HEK293T (cell line): Measurements from ENCODE around the gene CCDC126.

Source experiments
- CTCF ChIA-PET: fragments of 350-600 bp; formaldehyde crosslinking; extraction: SDS; loops from one replicate; lab custom pipeline; 2021; ENCODE audit warnings: antibody characterized with exemption, inconsistent platforms; lab: Yijun Ruan, JAX
- POLR2A ChIA-PET: fragments of 350-600 bp; formaldehyde crosslinking; extraction: SDS; loops from one replicate; lab custom pipeline; 2020; ENCODE audit warnings: antibody characterized with exemption, inconsistent platforms; lab: Yijun Ruan, JAX
- DNase-seq: peaks from one replicate; pipeline ENCODE4 v3.0.0; 2012; ENCODE audit warnings: mixed read lengths; ENCODE audit errors: extremely low spot score
- ARNT ChIP-seq: fragments of 450-650 bp; IDR thresholded peaks from 2 replicates; pipeline ENCODE4 v1.6.1; 2017; ENCODE audit warnings: mild to moderate bottlenecking
- BHLHE40 ChIP-seq: fragments of 450-650 bp; IDR thresholded peaks from 2 replicates; pipeline ENCODE4 v1.6.1; 2016; ENCODE audit warnings: mild to moderate bottlenecking, moderate library complexity, borderline replicate concordance
- CTBP1 ChIP-seq: fragments of 450-650 bp; IDR thresholded peaks from 2 replicates; pipeline ENCODE4 v1.6.1; 2016; ENCODE audit warnings: borderline replicate concordance
- ELF4 ChIP-seq: fragments of 450-650 bp; IDR thresholded peaks from 2 replicates; pipeline ENCODE4 v1.6.1; 2017; ENCODE audit warnings: antibody characterized with exemption
- FOXA1 ChIP-seq: fragments of 450-650 bp; IDR thresholded peaks from 2 replicates; pipeline ENCODE4 v1.6.1; 2016; ENCODE audit warnings: mild to moderate bottlenecking
- FOXK2 ChIP-seq: fragments of 450-650 bp; IDR thresholded peaks from 2 replicates; pipeline ENCODE4 v1.6.1; 2016; ENCODE audit warnings: mild to moderate bottlenecking
- FOXM1 ChIP-seq: fragments of 450-650 bp; IDR thresholded peaks from 2 replicates; pipeline ENCODE4 v1.6.1; 2017; ENCODE audit warnings: mild to moderate bottlenecking, borderline replicate concordance
- HDGF ChIP-seq: fragments of 450-650 bp; IDR thresholded peaks from 2 replicates; pipeline ENCODE4 v1.6.1; 2017; ENCODE audit warnings: antibody characterized with exemption, borderline replicate concordance
- L3MBTL2 ChIP-seq: fragments of 450-650 bp; conservative IDR thresholded peaks from 2 replicates; pipeline ENCODE4 v1.6.1; 2016; ENCODE audit warnings: mild to moderate bottlenecking
- LEF1 ChIP-seq: fragments of 450-650 bp; IDR thresholded peaks from 2 replicates; pipeline ENCODE4 v1.6.1; 2017; ENCODE audit warnings: mild to moderate bottlenecking, borderline replicate concordance
- NFRKB ChIP-seq: fragments of 450-650 bp; IDR thresholded peaks from 2 replicates; pipeline ENCODE4 v1.6.1; 2016; ENCODE audit warnings: mild to moderate bottlenecking, moderate library complexity
- PKNOX1 ChIP-seq: fragments of 450-650 bp; IDR thresholded peaks from 2 replicates; pipeline ENCODE4 v1.6.1; 2016
- SP1 ChIP-seq: fragments of 450-650 bp; IDR thresholded peaks from 2 replicates; pipeline ENCODE4 v1.6.1; 2017
- SUZ12 ChIP-seq: fragments of 450-650 bp; IDR thresholded peaks from 2 replicates; pipeline ENCODE4 v1.6.1; 2016; ENCODE audit warnings: mild to moderate bottlenecking
- TARDBP ChIP-seq: fragments of 450-650 bp; IDR thresholded peaks from 2 replicates; pipeline ENCODE4 v1.6.1; 2016
- ZNF384 ChIP-seq: fragments of 450-650 bp; IDR thresholded peaks from 2 replicates; pipeline ENCODE4 v1.6.1; 2016

CCDC126 gene

GRCh38 chr7:23653942-23654341 is 56.8 kb downstream of the CCDC126 start:
- no peak for DNase-seq
- POLR2A ChIA-PET: no interaction called here
- CTCF ChIA-PET: no interaction called here
- no peak for TF ChIP-seq TARDBP
- TF ChIP-seq L3MBTL2: no peak
- no peak for TF ChIP-seq ZNF384
- TF ChIP-seq SP1: no peak
- no peak for TF ChIP-seq ELF4
- no peak for TF ChIP-seq LEF1
- TF ChIP-seq FOXK2: no peak
- TF ChIP-seq ARNT: no peak
- no peak for TF ChIP-seq CTBP1
- no peak for TF ChIP-seq NFRKB
- TF ChIP-seq BHLHE40: no peak
- no peak for TF ChIP-seq SUZ12

- no peak for TF ChIP-seq L3MBTL2
- no peak for TF ChIP-seq FOXK2
- no peak for TF ChIP-seq BHLHE40
- TF ChIP-seq TARDBP: no peak
- no peak for TF ChIP-seq FOXM1
- TF ChIP-seq HDGF: no peak
- TF ChIP-seq CTBP1: no peak
- no peak for TF ChIP-seq LEF1
- TF ChIP-seq ELF4: no peak
- TF ChIP-seq ARNT: no peak
- no peak for TF ChIP-seq SP1
- no peak for TF ChIP-seq SUZ12
- ChIA-PET CTCF (interaction anchor here (0.6 kb wide), 1 partner anchor 86 kb away, joined by 3 read pairs; no protein-coding TSS in a partner anchor), POLR2A (interaction anchor here (0.6 kb wide), 1 partner anchor 105 kb away, joined by 3 read pairs; no protein-coding TSS in a partner anchor)
- peak; percentile 23 for DNase-seq
Observed at GRCh38 chr7:23654508-23654907, 57.3 kb downstream of the CCDC126 start.

GRCh38 chr7:23655433-23655832 is 58.3 kb downstream of the CCDC126 start:
- POLR2A ChIA-PET: no interaction called here
- DNase-seq: no peak
- CTCF ChIA-PET: no interaction called here
- no peak for TF ChIP-seq TARDBP
- TF ChIP-seq ZNF384: no peak
- no peak for TF ChIP-seq BHLHE40
- TF ChIP-seq CTBP1: no peak
- TF ChIP-seq FOXK2: no peak
- TF ChIP-seq SUZ12: no peak
- TF ChIP-seq LEF1: no peak
- TF ChIP-seq ARNT: no peak
- TF ChIP-seq NFRKB: no peak
- no peak for TF ChIP-seq PKNOX1
- no peak for TF ChIP-seq SP1
- no peak for TF ChIP-seq HDGF
- TF ChIP-seq FOXA1: no peak
- TF ChIP-seq FOXM1: no peak
- TF ChIP-seq ELF4: no peak
- TF ChIP-seq L3MBTL2: no peak

- DNase-seq: no peak
- TF ChIP-seq HDGF (no peak), TARDBP (no peak), ARNT (no peak), FOXK2 (no peak), FOXM1 (no peak)
- ChIA-PET POLR2A (no interaction called here), CTCF (no interaction called here)
Observed at GRCh38 chr7:23658831-23659427, 61.7 kb downstream of the CCDC126 start.

GRCh38 chr7:23661385-23661784 is 64.2 kb downstream of the CCDC126 start:
- ChIA-PET POLR2A (no interaction called here), CTCF (interaction anchor here (0.5 kb wide), 1 partner anchor 29 kb away, joined by 3 read pairs; no protein-coding TSS in a partner anchor)
- TF ChIP-seq FOXA1: no peak
- TF ChIP-seq SUZ12: no peak
- no peak for TF ChIP-seq ZNF384
- TF ChIP-seq BHLHE40: no peak
- TF ChIP-seq NFRKB: no peak
- no peak for TF ChIP-seq TARDBP
- TF ChIP-seq L3MBTL2: no peak
- no peak for TF ChIP-seq ELF4
- TF ChIP-seq SP1: no peak
- TF ChIP-seq HDGF: no peak
- TF ChIP-seq CTBP1: no peak
- TF ChIP-seq LEF1: no peak
- TF ChIP-seq FOXM1: no peak
- no peak for TF ChIP-seq PKNOX1
- no peak for TF ChIP-seq ARNT
- TF ChIP-seq FOXK2: no peak
- no peak for DNase-seq

- no peak for TF ChIP-seq FOXA1
- TF ChIP-seq NFRKB: no peak
- no peak for TF ChIP-seq TARDBP
- TF ChIP-seq FOXK2: no peak
- TF ChIP-seq HDGF: no peak
- CTCF ChIA-PET: no interaction called here
- no peak for DNase-seq
- POLR2A ChIA-PET: no interaction called here
Observed at GRCh38 chr7:23662124-23662983, 65.2 kb downstream of the CCDC126 start.
